Measurements from ENCODE around the gene FBXL16.
"Not testable (repeated sequence)": the region's sequence is repeated elsewhere in the genome, so short reads cannot be mapped to it uniquely, and the experiment has no call there.

The FBXL16 gene

GRCh38 chr16:721765-722540, 16.4 kb upstream of the FBXL16 start:
- DNase-seq: peak; percentile 74

GRCh38 chr16:720990-721764, 15.6 kb upstream of the FBXL16 start, which contains the start of gene ANTKMT:
Gene ANTKMT (plus strand): TSS chr16:721146. CDS start chr16:721275, 129 bp downstream.
- peak; percentile 92 for DNase-seq

GRCh38 chr16:720447-720989, 14.9 kb upstream of the FBXL16 start:
- peak; percentile 85 for DNase-seq

- DNase-seq: peak; percentile 73
Measured at GRCh38 chr16:719815-720446, 14.3 kb upstream of the FBXL16 start.

GRCh38 chr16:718922-719321, 13.3 kb upstream of the FBXL16 start:
- DNase-seq: no peak

GRCh38 chr16:718389-718788, 12.8 kb upstream of the FBXL16 start:
- DNase-seq: no peak

GRCh38 chr16:717450-718245, 12.0 kb upstream of the FBXL16 start:
- no peak for DNase-seq

GRCh38 chr16:716768-717325, 11.2 kb upstream of the FBXL16 start:
- DNase-seq: no peak

GRCh38 chr16:716200-716568, 10.6 kb upstream of the FBXL16 start:
- no peak for DNase-seq

GRCh38 chr16:715477-716199, 10.0 kb upstream of the FBXL16 start:
- DNase-seq: peak; percentile 82

- peak; percentile 96 for DNase-seq
Measured at GRCh38 chr16:714558-715476, 9.2 kb upstream of the FBXL16 start, which contains the start of gene METRN. Gene METRN (plus strand): TSS chr16:715118. CDS start chr16:715290, 172 bp downstream.

GRCh38 chr16:714079-714478, 8.5 kb upstream of the FBXL16 start:
- no peak for DNase-seq

- DNase-seq: not testable (repeated sequence)
Measured at GRCh38 chr16:712740-713250, 7.2 kb upstream of the FBXL16 start.

GRCh38 chr16:711548-712320, 6.1 kb upstream of the FBXL16 start:
- DNase-seq: peak; percentile 94

GRCh38 chr16:711084-711483, 5.5 kb upstream of the FBXL16 start:
- no peak for DNase-seq

- no peak for DNase-seq
Measured at GRCh38 chr16:710500-711075, 5.0 kb upstream of the FBXL16 start.

GRCh38 chr16:709566-710499, 4.2 kb upstream of the FBXL16 start:
- DNase-seq: no peak

- DNase-seq: no peak
Measured at GRCh38 chr16:708959-709358, 3.4 kb upstream of the FBXL16 start.
